Neuron (in vitro differentiated cells): ENCODE measurements around the gene TRIO.
"Not testable (repeated sequence)": the region's sequence is repeated elsewhere in the genome, so short reads cannot be mapped to it uniquely, and the experiment has no call there.

Experiments used
- H2AFZ ChIP-seq: one replicate; pipeline ENCODE4 v1.6.1; 2013; ENCODE audit warnings: low read depth, mild to moderate bottlenecking, inconsistent platforms, low read length, moderate library complexity
- H3K27me3 ChIP-seq: one replicate; pipeline ENCODE4 v1.6.1; 2013; ENCODE audit warnings: low read length; ENCODE audit not compliant: insufficient read depth
- H3K36me3 ChIP-seq: one replicate; pipeline ENCODE4 v1.6.1; 2013; ENCODE audit warnings: low read length; ENCODE audit not compliant: insufficient read depth
- H3K4me1 ChIP-seq: one replicate; pipeline ENCODE4 v1.6.1; 2013; ENCODE audit warnings: low read length; ENCODE audit not compliant: insufficient read depth
- H3K4me3 ChIP-seq: 2 replicates; pipeline ENCODE4 v1.5.1; 2013; ENCODE audit warnings: mild to moderate bottlenecking, low read length, moderate library complexity
- H3K9me3 ChIP-seq: one replicate; pipeline ENCODE4 v1.6.1; 2013; ENCODE audit warnings: low read length

TRIO gene

GRCh38 chr5:14421851-14422250 lies 278.7 kb downstream of the TRIO start:
- no peaks in the 10 kb centered on the region for H3K4me1 ChIP-seq
- no peak overlapping the region for H2AFZ ChIP-seq
- H3K9me3 ChIP-seq, result no peaks in the 10 kb centered on the region
- no peaks in the 10 kb centered on the region for H3K27me3 ChIP-seq
- H3K36me3 ChIP-seq, result peaks cover 60% of the 10 kb centered on the region
- H3K4me3 ChIP-seq, result no peak overlapping the region

GRCh38 chr5:14424011-14424685 lies 281.0 kb downstream of the TRIO start:
- Histone ChIP-seq H3K27me3 (no peaks in the 10 kb centered on the region), H3K4me3 (no peak overlapping the region), H3K36me3 (peaks cover 41% of the 10 kb centered on the region), H2AFZ (no peak overlapping the region), H3K4me1 (no peaks in the 10 kb centered on the region), H3K9me3 (no peaks in the 10 kb centered on the region)

- Histone ChIP-seq H3K36me3 (peaks cover 29% of the 10 kb centered on the region), H3K27me3 (no peaks in the 10 kb centered on the region), H3K9me3 (no peaks in the 10 kb centered on the region), H3K4me3 (no peak overlapping the region), H2AFZ (no peak overlapping the region), H3K4me1 (no peaks in the 10 kb centered on the region)
Observed at GRCh38 chr5:14425559-14425958, 282.4 kb downstream of the TRIO start.

GRCh38 chr5:14426521-14426920 lies 283.4 kb downstream of the TRIO start:
- H2AFZ ChIP-seq, result no peak overlapping the region
- peaks cover 24% of the 10 kb centered on the region for H3K36me3 ChIP-seq
- H3K4me1 ChIP-seq, result no peaks in the 10 kb centered on the region
- H3K27me3 ChIP-seq, result no peaks in the 10 kb centered on the region
- no peaks in the 10 kb centered on the region for H3K9me3 ChIP-seq
- no peak overlapping the region for H3K4me3 ChIP-seq

- H3K36me3 ChIP-seq, result peaks cover 8% of the 10 kb centered on the region
- H3K27me3 ChIP-seq, result no peaks in the 10 kb centered on the region
- H3K4me3 ChIP-seq, result no peak overlapping the region
- no peaks in the 10 kb centered on the region for H3K9me3 ChIP-seq
- no peak overlapping the region for H2AFZ ChIP-seq
- no peaks in the 10 kb centered on the region for H3K4me1 ChIP-seq
Observed at GRCh38 chr5:14428302-14429081, 285.4 kb downstream of the TRIO start.

GRCh38 chr5:14429101-14430050 lies 286.2 kb downstream of the TRIO start:
- H3K9me3 ChIP-seq, result no peaks in the 10 kb centered on the region
- no peaks in the 10 kb centered on the region for H3K4me1 ChIP-seq
- peaks cover 8% of the 10 kb centered on the region for H3K36me3 ChIP-seq
- no peaks in the 10 kb centered on the region for H3K27me3 ChIP-seq
- no peak overlapping the region for H3K4me3 ChIP-seq
- no peak overlapping the region for H2AFZ ChIP-seq

GRCh38 chr5:14431534-14431933 lies 288.4 kb downstream of the TRIO start:
- Histone ChIP-seq H3K4me3 (no peak overlapping the region), H3K4me1 (no peaks in the 10 kb centered on the region), H3K9me3 (no peaks in the 10 kb centered on the region), H3K27me3 (no peaks in the 10 kb centered on the region), H2AFZ (no peak overlapping the region), H3K36me3 (no peaks in the 10 kb centered on the region)

- Histone ChIP-seq H3K4me1 (no peaks in the 10 kb centered on the region), H3K9me3 (no peaks in the 10 kb centered on the region), H3K4me3 (no peak overlapping the region), H3K36me3 (no peaks in the 10 kb centered on the region), H3K27me3 (no peaks in the 10 kb centered on the region), H2AFZ (no peak overlapping the region)
Observed at GRCh38 chr5:14432931-14433589, 289.9 kb downstream of the TRIO start.

- Histone ChIP-seq H3K9me3 (no peaks in the 10 kb centered on the region), H3K4me3 (no peak overlapping the region), H2AFZ (no peak overlapping the region), H3K27me3 (no peaks in the 10 kb centered on the region), H3K36me3 (no peaks in the 10 kb centered on the region), H3K4me1 (peaks cover 8% of the 10 kb centered on the region)
Observed at GRCh38 chr5:14435481-14435880, 292.3 kb downstream of the TRIO start.

- not testable (repeated sequence) for H2AFZ ChIP-seq, H3K27me3 ChIP-seq, H3K36me3 ChIP-seq, H3K4me3 ChIP-seq, H3K9me3 ChIP-seq
- peaks cover 13% of the 10 kb centered on the region for H3K4me1 ChIP-seq
Observed at GRCh38 chr5:14436122-14436521, 293.0 kb downstream of the TRIO start.

GRCh38 chr5:14436801-14437542 lies 293.8 kb downstream of the TRIO start:
- Histone ChIP-seq H3K36me3 (no peaks in the 10 kb centered on the region), H3K9me3 (no peaks in the 10 kb centered on the region), H3K4me3 (no peak overlapping the region), H3K4me1 (peaks cover 22% of the 10 kb centered on the region), H2AFZ (no peak overlapping the region), H3K27me3 (no peaks in the 10 kb centered on the region)

- Histone ChIP-seq H3K9me3 (no peaks in the 10 kb centered on the region), H3K4me1 (peaks cover 28% of the 10 kb centered on the region), H3K4me3 (no peak overlapping the region), H3K36me3 (no peaks in the 10 kb centered on the region), H2AFZ (no peak overlapping the region), H3K27me3 (no peaks in the 10 kb centered on the region)
Observed at GRCh38 chr5:14438195-14438606, 295.1 kb downstream of the TRIO start.
